SK-N-SH treated with all-trans-retinoic acid at 6 μM for 48 hours (cell line): Measurements from ENCODE around the gene MCEMP1.

Experiments
- ATAC-seq: fragments of 200-7000 bp; cut with Tn5 transposase; 3 replicates; pipeline ENCODE4 v1.9.1; 2020; ENCODE audit warnings: mild to moderate bottlenecking, moderate library complexity
- ARNTL ChIP-seq: fragments of 450-650 bp; formaldehyde crosslinking; IDR thresholded peaks from 2 replicates; pipeline ENCODE4 v1.5.0; 2020; ENCODE audit warnings: low read depth, mild to moderate bottlenecking, moderate library complexity, borderline replicate concordance
- BACH2 ChIP-seq: fragments of 250-450 bp; sonication (Bioruptor Pico); IDR thresholded peaks from 2 replicates; pipeline ENCODE4 v1.9.0; 2021; ENCODE audit warnings: mild to moderate bottlenecking, borderline replicate concordance
- CREB5 ChIP-seq: fragments of 250-450 bp; sonication (Bioruptor Pico); IDR thresholded peaks from 2 replicates; pipeline ENCODE4 v1.5.1; 2020; ENCODE audit warnings: low read depth, mild to moderate bottlenecking, moderate library complexity
- CSDC2 ChIP-seq: fragments of 250-450 bp; sonication (Bioruptor Pico); IDR thresholded peaks from 2 replicates; pipeline ENCODE4 v1.5.0; 2020; ENCODE audit warnings: mild to moderate bottlenecking, moderate library complexity
- CSRNP3 ChIP-seq: fragments of 250-450 bp; sonication (Bioruptor Pico); IDR thresholded peaks from 2 replicates; pipeline ENCODE4 v1.5.1; 2021; ENCODE audit warnings: mild to moderate bottlenecking, moderate library complexity
- ESRRG ChIP-seq: fragments of 250-450 bp; sonication (Bioruptor Pico); IDR thresholded peaks from 2 replicates; pipeline ENCODE4 v1.6.1; 2021; ENCODE audit warnings: mild to moderate bottlenecking
- GLIS3 ChIP-seq: fragments of 250-450 bp; sonication (Bioruptor Pico); IDR thresholded peaks from 2 replicates; pipeline ENCODE4 v1.5.0; 2020; ENCODE audit warnings: mild to moderate bottlenecking, moderate library complexity
- ISL1 ChIP-seq: fragments of 250-450 bp; sonication (Bioruptor Pico); IDR thresholded peaks from 2 replicates; pipeline ENCODE4 v2.1.2; 2022; ENCODE audit warnings: mild to moderate bottlenecking, moderate library complexity
- OSR1 ChIP-seq: fragments of 250-450 bp; sonication (Bioruptor Pico); IDR thresholded peaks from 2 replicates; pipeline ENCODE4 v1.8.0; 2022; ENCODE audit warnings: moderate library complexity, mild to moderate bottlenecking, inconsistent platforms
- POU6F1 ChIP-seq: fragments of 250-450 bp; sonication (Bioruptor Pico); IDR thresholded peaks from 2 replicates; pipeline ENCODE4 v1.8.0; 2021; ENCODE audit warnings: low read depth, mild to moderate bottlenecking, moderate library complexity, borderline replicate concordance
- PPARA ChIP-seq: fragments of 250-450 bp; sonication (Bioruptor Pico); IDR thresholded peaks from 2 replicates; pipeline ENCODE4 v1.5.0; 2020; ENCODE audit warnings: mild to moderate bottlenecking, borderline replicate concordance
- SNAI2 ChIP-seq: fragments of 250-450 bp; sonication (Bioruptor Pico); IDR thresholded peaks from 2 replicates; pipeline ENCODE4 v1.5.0; 2020; ENCODE audit warnings: mild to moderate bottlenecking, moderate library complexity
- TCF4 ChIP-seq: fragments of 250-450 bp; sonication (Bioruptor Pico); IDR thresholded peaks from 2 replicates; pipeline ENCODE4 v1.8.0; 2021; ENCODE audit warnings: mild to moderate bottlenecking, moderate library complexity, borderline replicate concordance
- TOX ChIP-seq: fragments of 250-450 bp; sonication (Bioruptor Pico); IDR thresholded peaks from 2 replicates; pipeline ENCODE4 v1.8.0; 2021; ENCODE audit warnings: mild to moderate bottlenecking, moderate library complexity, borderline replicate concordance
- TSHZ2 ChIP-seq: fragments of 250-450 bp; sonication (Bioruptor Pico); IDR thresholded peaks from 2 replicates; pipeline ENCODE4 v1.5.0; 2020; ENCODE audit warnings: mild to moderate bottlenecking, moderate library complexity
- ZC3H10 ChIP-seq: fragments of 250-450 bp; sonication (Bioruptor Pico); IDR thresholded peaks from 2 replicates; pipeline ENCODE4 v1.5.1; 2021; ENCODE audit warnings: mild to moderate bottlenecking, moderate library complexity
- ZFP3 ChIP-seq: fragments of 250-450 bp; sonication (Bioruptor Pico); IDR thresholded peaks from 2 replicates; pipeline ENCODE4 v1.5.0; 2020; ENCODE audit warnings: mild to moderate bottlenecking, moderate library complexity
- ZFP30 ChIP-seq: fragments of 450-650 bp; formaldehyde crosslinking; IDR thresholded peaks from 2 replicates; pipeline ENCODE4 v1.5.0; 2022; ENCODE audit warnings: mild to moderate bottlenecking, moderate library complexity
- ZNF565 ChIP-seq: fragments of 450-650 bp; formaldehyde crosslinking; conservative IDR thresholded peaks from 2 replicates; pipeline ENCODE4 v1.5.0; 2020; ENCODE audit warnings: low read depth, mild to moderate bottlenecking, moderate library complexity
- ZNF8 ChIP-seq: fragments of 450-650 bp; formaldehyde crosslinking; IDR thresholded peaks from 2 replicates; pipeline ENCODE4 v1.5.0; 2020; ENCODE audit warnings: mild to moderate bottlenecking, moderate library complexity

Gene MCEMP1

GRCh38 chr19:7648265-7649014 is 28.4 kb upstream of the MCEMP1 start (continued):
- TF ChIP-seq CSRNP3 (CRISPR knock-in tag) (no peak), ARNTL (no peak), POU6F1 (CRISPR knock-in tag) (no peak), GLIS3 (no peak), CREB5 (no peak)

GRCh38 chr19:7650148-7650547 is 26.7 kb upstream of the MCEMP1 start:
- TF ChIP-seq ESRRG (CRISPR knock-in tag) (no peak), SNAI2 (CRISPR knock-in tag) (no peak), CREB5 (no peak), BACH2 (CRISPR knock-in tag) (no peak), ZNF565 (CRISPR knock-in tag) (no peak), ZFP3 (CRISPR knock-in tag) (no peak), POU6F1 (CRISPR knock-in tag) (no peak), ARNTL (no peak), ISL1 (CRISPR knock-in tag) (no peak), CSDC2 (CRISPR knock-in tag) (no peak), TOX (CRISPR knock-in tag) (no peak), TCF4 (no peak), GLIS3 (no peak), ZC3H10 (CRISPR knock-in tag) (no peak), OSR1 (CRISPR knock-in tag) (no peak), ZFP30 (CRISPR knock-in tag) (no peak)
- TF ChIP-seq, all 23 proteins: peak for 0
- no peak for ATAC-seq

- TF ChIP-seq ZNF565 (CRISPR knock-in tag) (no peak), ZFP3 (CRISPR knock-in tag) (no peak), TCF4 (no peak), ISL1 (CRISPR knock-in tag) (no peak), ZC3H10 (CRISPR knock-in tag) (no peak), CSRNP3 (CRISPR knock-in tag) (no peak), ARNTL (no peak), PPARA (no peak), CSDC2 (CRISPR knock-in tag) (no peak), TSHZ2 (CRISPR knock-in tag) (no peak), ZNF8 (CRISPR knock-in tag) (no peak), GLIS3 (no peak)
- ATAC-seq, result peak; percentile 78
Observed at GRCh38 chr19:7652061-7652641, 24.7 kb upstream of the MCEMP1 start.
